T-helper 2 cell treated with Interferon-gamma antibody and Interleukin-4, amounts not matched to agents 5 μg/mL and 100 μg/mL, for 36 hours (primary cell): Measurements from ENCODE around the gene MYO1D.
"Not testable (repeated sequence)": the region's sequence is repeated elsewhere in the genome, so short reads cannot be mapped to it uniquely, and the experiment has no call there.

Source experiments
- DNase-seq: peaks from one replicate; pipeline ENCODE4 v3.0.0; 2021; ENCODE audit warnings: low spot score
- H3K27ac Mint-ChIP-seq: one replicate; pipeline ENCODE4 v1.8.0; 2021; ENCODE audit warnings: mild to moderate bottlenecking, mixed read lengths
- H3K27me3 Mint-ChIP-seq: one replicate; pipeline ENCODE4 v1.8.0; 2021; ENCODE audit warnings: low read depth, mixed read lengths
- H3K36me3 Mint-ChIP-seq: one replicate; pipeline ENCODE4 v1.8.0; 2021; ENCODE audit warnings: low read depth, mixed read lengths
- H3K4me1 Mint-ChIP-seq: one replicate; pipeline ENCODE4 v1.8.0; 2021; ENCODE audit warnings: low read depth, mixed read lengths
- H3K4me3 Mint-ChIP-seq: one replicate; pipeline ENCODE4 v1.8.0; 2022; ENCODE audit warnings: mild to moderate bottlenecking, moderate library complexity, mixed read lengths
- H3K9me3 Mint-ChIP-seq: one replicate; pipeline ENCODE4 v1.8.0; 2021; ENCODE audit warnings: mixed read lengths

The MYO1D gene

GRCh38 chr17:32450379-32450778, 426.5 kb downstream of the MYO1D start:
- H3K9me3 Mint-ChIP-seq, H3K27me3 Mint-ChIP-seq, H3K4me3 Mint-ChIP-seq, H3K27ac Mint-ChIP-seq, DNase-seq: not testable (repeated sequence)
- Mint-ChIP-seq H3K4me1 (peaks cover 34% of the 10 kb centered on the region), H3K36me3 (peaks cover 72% of the 10 kb centered on the region)

GRCh38 chr17:32449963-32450362, 427.0 kb downstream of the MYO1D start:
- H3K27ac Mint-ChIP-seq, result no peak overlapping the region
- peaks cover 34% of the 10 kb centered on the region for H3K4me1 Mint-ChIP-seq
- H3K4me3 Mint-ChIP-seq, result no peak overlapping the region
- peaks cover 68% of the 10 kb centered on the region for H3K36me3 Mint-ChIP-seq
- no peaks in the 10 kb centered on the region for H3K27me3 Mint-ChIP-seq
- no peak for DNase-seq
- no peaks in the 10 kb centered on the region for H3K9me3 Mint-ChIP-seq

GRCh38 chr17:32446949-32447348, 430.0 kb downstream of the MYO1D start:
- peaks cover 41% of the 10 kb centered on the region for H3K36me3 Mint-ChIP-seq
- H3K4me1 Mint-ChIP-seq, result peaks cover 37% of the 10 kb centered on the region
- H3K4me3 Mint-ChIP-seq, result peak overlapping the region; percentile 90
- H3K27me3 Mint-ChIP-seq, result peaks cover 9% of the 10 kb centered on the region
- no peak overlapping the region for H3K27ac Mint-ChIP-seq
- no peak for DNase-seq
- H3K9me3 Mint-ChIP-seq, result no peaks in the 10 kb centered on the region

DNA sequence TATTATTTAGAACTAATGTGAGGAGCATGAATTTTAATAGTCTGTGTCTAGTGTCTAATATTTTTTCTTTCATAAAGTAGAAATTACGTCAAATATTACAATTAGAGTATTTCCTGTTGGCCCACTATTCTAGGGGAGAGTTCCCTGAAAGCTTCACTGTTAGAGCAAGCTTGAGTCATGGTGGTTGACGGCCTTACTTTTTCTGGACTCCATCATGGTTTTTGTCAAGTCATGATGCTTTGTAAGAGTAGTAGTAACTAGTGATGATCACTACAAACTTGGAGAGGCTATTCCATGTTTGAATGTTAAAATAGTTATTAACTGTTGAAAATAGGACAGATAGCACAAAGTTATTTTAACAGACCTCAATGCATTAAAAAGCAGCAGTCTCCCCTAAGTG, 431.0 kb downstream of the MYO1D start:
- Mint-ChIP-seq H3K27ac (peak overlapping the region; percentile 85), H3K36me3 (peaks cover 33% of the 10 kb centered on the region)

DNA sequence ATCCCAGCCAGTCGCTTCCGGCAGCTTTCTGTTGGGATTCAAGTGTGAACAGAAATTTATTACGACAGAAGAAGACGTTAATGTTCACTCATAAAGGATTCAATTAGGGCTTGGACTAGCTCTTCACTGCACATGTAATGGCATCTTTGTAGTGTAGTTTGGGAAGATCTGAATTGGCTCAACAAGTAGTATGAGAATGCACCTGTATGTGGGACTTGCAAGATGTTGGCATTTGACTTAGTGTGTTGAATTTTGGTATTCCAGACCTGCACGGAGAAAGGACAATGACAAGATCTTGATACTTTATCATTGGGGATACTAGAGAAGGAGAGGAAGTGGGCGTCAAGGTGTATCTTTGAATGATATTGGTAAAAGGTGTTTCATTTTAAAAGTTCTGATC, 431.4 kb downstream of the MYO1D start:
- H3K4me1 Mint-ChIP-seq, result peaks cover 40% of the 10 kb centered on the region
- H3K9me3 Mint-ChIP-seq, result no peaks in the 10 kb centered on the region
- peak overlapping the region; percentile 85 for H3K27ac Mint-ChIP-seq

More for the DNA sequence above, 431.0 kb downstream of the MYO1D start:
- DNase-seq, result no peak
- Mint-ChIP-seq H3K4me1 (peaks cover 41% of the 10 kb centered on the region), H3K4me3 (peak overlapping the region; percentile 90), H3K27me3 (peaks cover 13% of the 10 kb centered on the region), H3K9me3 (no peaks in the 10 kb centered on the region)

DNA sequence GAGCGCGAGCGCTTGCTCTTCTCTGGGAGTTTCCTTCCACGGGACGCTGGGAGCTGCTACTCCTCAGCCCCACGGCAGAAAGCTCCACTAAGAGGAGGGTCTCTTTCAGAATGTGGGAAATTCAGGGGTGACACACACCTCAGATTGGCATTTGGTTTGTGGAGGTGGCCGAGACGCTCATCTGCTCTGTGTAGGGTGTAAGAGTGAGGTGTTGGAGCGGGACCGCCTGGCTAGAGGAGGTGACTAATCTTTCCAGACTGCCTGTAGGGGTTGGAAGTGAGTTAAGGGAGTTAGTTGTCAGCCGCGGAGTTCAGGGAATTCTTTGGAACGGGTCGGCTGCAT, 431.9 kb downstream of the MYO1D start:
- Mint-ChIP-seq H3K4me1 (peaks cover 39% of the 10 kb centered on the region), H3K27ac (peak overlapping the region; percentile 85), H3K4me3 (peak overlapping the region; percentile 90), H3K9me3 (no peaks in the 10 kb centered on the region), H3K36me3 (peaks cover 28% of the 10 kb centered on the region), H3K27me3 (peaks cover 13% of the 10 kb centered on the region)
- peak; percentile 42 for DNase-seq

More for the DNA sequence above, 431.4 kb downstream of the MYO1D start:
- Mint-ChIP-seq H3K27me3 (peaks cover 13% of the 10 kb centered on the region), H3K36me3 (peaks cover 30% of the 10 kb centered on the region), H3K4me3 (peak overlapping the region; percentile 90)
- no peak for DNase-seq

DNA sequence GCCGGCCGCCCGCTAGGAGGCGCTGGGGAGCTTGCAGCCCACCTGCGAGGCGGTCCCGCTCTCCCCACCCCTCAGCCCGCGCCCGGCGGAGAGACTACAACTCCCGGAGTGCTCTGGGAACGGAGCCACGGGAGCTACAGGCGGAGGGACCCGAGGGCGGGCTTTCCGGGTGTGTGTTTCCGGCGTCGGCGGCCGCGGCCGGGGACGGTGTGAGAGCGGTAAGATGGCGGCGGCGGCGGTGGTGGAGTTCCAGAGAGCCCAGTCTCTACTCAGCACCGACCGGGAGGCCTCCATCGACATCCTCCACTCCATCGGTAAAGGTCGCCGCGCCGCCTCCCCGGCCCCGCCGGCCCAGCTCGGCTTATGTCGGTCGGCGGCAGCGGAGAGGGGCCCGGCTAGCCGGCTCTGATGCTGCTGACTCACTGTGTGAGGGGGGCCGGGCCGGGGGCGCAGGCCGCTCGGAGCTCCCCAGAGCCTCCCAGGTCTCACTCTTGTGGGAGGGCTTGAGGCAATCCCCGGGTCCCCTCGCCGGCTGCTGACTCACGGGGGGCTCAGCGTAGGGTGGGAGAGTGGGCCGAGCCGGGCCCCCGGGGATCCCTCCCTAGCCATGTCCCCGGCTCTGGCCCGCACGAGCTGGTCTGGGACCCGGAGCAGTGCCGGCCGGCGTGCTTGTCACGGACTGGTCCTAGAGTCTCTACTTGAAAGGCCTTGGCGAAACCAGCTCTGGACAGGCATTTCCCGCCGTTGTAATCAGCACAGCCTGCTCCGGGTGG, 432.4 kb downstream of the MYO1D start, which contains the start of gene PSMD11:
PSMD11 (plus strand) TSS at position 210 of the 773 bp plus-strand sequence; CDS start at position 224, 14 bp downstream.
- H3K4me1 Mint-ChIP-seq, result peaks cover 35% of the 10 kb centered on the region
- H3K9me3 Mint-ChIP-seq, result no peaks in the 10 kb centered on the region
- peaks cover 13% of the 10 kb centered on the region for H3K27me3 Mint-ChIP-seq
- DNase-seq, result peak; percentile 98
- H3K36me3 Mint-ChIP-seq, result peaks cover 23% of the 10 kb centered on the region
- H3K4me3 Mint-ChIP-seq, result peak within 1 kb of the TSS; percentile 90
- peak within 1 kb of the TSS; percentile 85 for H3K27ac Mint-ChIP-seq

GRCh38 chr17:32443827-32444300, 433.1 kb downstream of the MYO1D start:
- H3K27ac Mint-ChIP-seq, result no peak overlapping the region
- H3K36me3 Mint-ChIP-seq, result peaks cover 22% of the 10 kb centered on the region
- H3K27me3 Mint-ChIP-seq, result peaks cover 13% of the 10 kb centered on the region
- DNase-seq, result no peak
- H3K9me3 Mint-ChIP-seq, result no peaks in the 10 kb centered on the region
- peaks cover 34% of the 10 kb centered on the region for H3K4me1 Mint-ChIP-seq
- H3K4me3 Mint-ChIP-seq, result peak overlapping the region; percentile 90
